ENCODE measurements around the gene EDA. TPM values are rescaled to one million over a fixed set of nuclear protein-coding genes. Genes with fewer than 3 reads are reported as not detected.

The EDA gene
- polyA plus RNA-seq, 1 donor: 19.2 TPM

- no peak for DNase-seq (ENCODE audit: low read depth)
Measured at GRCh38 chrX:70026112-70026850, 410.4 kb downstream of the EDA start.

- no peak for DNase-seq (ENCODE audit: low read depth)
Measured at GRCh38 chrX:70026851-70027200, 410.9 kb downstream of the EDA start.

GRCh38 chrX:70029863-70030262 is 413.9 kb downstream of the EDA start:
- DNase-seq (ENCODE audit: low read depth): no peak

GRCh38 chrX:70030301-70030767 is 414.4 kb downstream of the EDA start:
- DNase-seq (ENCODE audit: low read depth): no peak

- DNase-seq (ENCODE audit: low read depth): no peak
Measured at GRCh38 chrX:70032792-70033191, 416.9 kb downstream of the EDA start.

GRCh38 chrX:70033348-70034051 is 417.6 kb downstream of the EDA start:
- DNase-seq (ENCODE audit: low read depth): no peak

GRCh38 chrX:70034646-70035045 is 418.7 kb downstream of the EDA start:
- DNase-seq (ENCODE audit: low read depth): no peak

GRCh38 chrX:70038515-70038914 is 422.6 kb downstream of the EDA start:
- DNase-seq (ENCODE audit: low read depth): no peak

GRCh38 chrX:70038951-70039350 is 423.0 kb downstream of the EDA start:
- DNase-seq (ENCODE audit: low read depth): no peak

GRCh38 chrX:70039758-70040157 is 423.8 kb downstream of the EDA start:
- DNase-seq (ENCODE audit: low read depth): no peak

- DNase-seq (ENCODE audit: low read depth): no peak
Measured at GRCh38 chrX:70041993-70042392, 426.1 kb downstream of the EDA start.

- no peak for DNase-seq (ENCODE audit: low read depth)
Measured at GRCh38 chrX:70042399-70043371, 426.8 kb downstream of the EDA start.

GRCh38 chrX:70043685-70044084 is 427.8 kb downstream of the EDA start:
- DNase-seq (ENCODE audit: low read depth): no peak

- DNase-seq (ENCODE audit: low read depth): no peak
Measured at GRCh38 chrX:70044541-70045245, 428.8 kb downstream of the EDA start.

GRCh38 chrX:70046978-70047377 is 431.1 kb downstream of the EDA start:
- DNase-seq (ENCODE audit: low read depth): no peak

- no peak for DNase-seq (ENCODE audit: low read depth)
Measured at GRCh38 chrX:70049406-70049805, 433.5 kb downstream of the EDA start.

- DNase-seq (ENCODE audit: low read depth): no peak
Measured at GRCh38 chrX:70049925-70050324, 434.0 kb downstream of the EDA start, which contains the start of gene AWAT2. Gene AWAT2, minus strand, starts transcription at chrX:70049938. Its CDS starts 6 bp downstream, at chrX:70049932.

- DNase-seq (ENCODE audit: low read depth): no peak
Measured at GRCh38 chrX:70052895-70053615, 437.1 kb downstream of the EDA start.

- DNase-seq (ENCODE audit: low read depth): no peak
Measured at GRCh38 chrX:70054391-70054790, 438.5 kb downstream of the EDA start.

- DNase-seq (ENCODE audit: low read depth): no peak
Measured at GRCh38 chrX:70062076-70062475, 446.2 kb downstream of the EDA start, which contains the start of gene OTUD6A. Gene OTUD6A, plus strand, starts transcription at chrX:70062457. Its CDS starts 68 bp downstream, at chrX:70062525.
